Peyer's patch (tissue), 4 donors: ENCODE results near the gene ESR2.
"Not testable (repeated sequence)": the region's sequence is repeated elsewhere in the genome, so short reads cannot be mapped to it uniquely, and the experiment has no call there.

ENCODE experiments used
- CTCF ChIP-seq, 6 experiments: fragments of 450-650 bp in 4 of 6; fragments of 200-600 bp in 2 of 6; sonication (generic) in 1 of 6; IDR thresholded peaks; one replicate each; pipeline ENCODE4 v1.5.1; 2017 to 2019; ENCODE audit warnings: antibody characterized with exemption in 6 of 6, mild to moderate bottlenecking in 3 of 6, moderate library complexity in 1 of 6
- POLR2A ChIP-seq, 2 donors: fragments of 450-650 bp; IDR thresholded peaks; one replicate each; pipeline ENCODE4 v1.5.1; 2017; ENCODE audit warnings: antibody characterized with exemption in 2 of 2, mild to moderate bottlenecking in 2 of 2, moderate library complexity in 2 of 2

GRCh38 chr14:64118403-64118742 is 175.8 kb downstream of the ESR2 start:
- TF ChIP-seq POLR2A, CTCF (IDR thresholded peaks at IDR 0.05): not testable (repeated sequence)
